Stimulated activated CD8-positive, alpha-beta memory T cell treated with anti-CD3 and anti-CD28 coated beads, Interleukin-12 subunit alpha, Interleukin-12 subunit beta, amount 100 ng/mL, for 4 hours (primary cell): Measurements from ENCODE around the gene LAMB1.
A peak's percentile ranks its signal among the peaks of the same experiment; 100 is the strongest.
"Not testable (repeated sequence)": the region's sequence is repeated elsewhere in the genome, so short reads cannot be mapped to it uniquely, and the experiment has no call there.

ENCODE experiments used
- DNase-seq: peaks from one replicate; pipeline ENCODE4 v3.0.0-alpha.2; 2020; ENCODE audit warnings: low read depth

The LAMB1 gene

GRCh38 chr7:107917763-107918651 lies 85.0 kb downstream of the LAMB1 start:
- DNase-seq: no peak

GRCh38 chr7:107915541-107915940 lies 87.4 kb downstream of the LAMB1 start:
- DNase-seq: no peak

- no peak for DNase-seq
Observed at GRCh38 chr7:107914831-107915230, 88.1 kb downstream of the LAMB1 start.

- no peak for DNase-seq
Observed at GRCh38 chr7:107913851-107914250, 89.1 kb downstream of the LAMB1 start.

- no peak for DNase-seq
Observed at GRCh38 chr7:107911981-107912380, 91.0 kb downstream of the LAMB1 start.

GRCh38 chr7:107909445-107909844 lies 93.5 kb downstream of the LAMB1 start:
- DNase-seq: no peak

- DNase-seq: no peak
Observed at GRCh38 chr7:107907790-107908189, 95.2 kb downstream of the LAMB1 start.

- no peak for DNase-seq
Observed at GRCh38 chr7:107902381-107902780, 100.6 kb downstream of the LAMB1 start.

- no peak for DNase-seq
Observed at GRCh38 chr7:107900496-107901015, 102.4 kb downstream of the LAMB1 start.

- no peak for DNase-seq
Observed at GRCh38 chr7:107898997-107899594, 103.9 kb downstream of the LAMB1 start.

GRCh38 chr7:107892367-107892741 lies 110.6 kb downstream of the LAMB1 start:
- DNase-seq: not testable (repeated sequence)

- no peak for DNase-seq
Observed at GRCh38 chr7:107891636-107892366, 111.2 kb downstream of the LAMB1 start.

GRCh38 chr7:107890962-107891635 lies 111.9 kb downstream of the LAMB1 start, which contains the start of gene DLD:
Gene DLD (plus strand): TSS chr7:107891183. CDS start chr7:107891251, 68 bp downstream.
- DNase-seq: peak; percentile 88

- DNase-seq: no peak
Observed at GRCh38 chr7:107890493-107890961, 112.4 kb downstream of the LAMB1 start.

GRCh38 chr7:107889992-107890391 lies 113.0 kb downstream of the LAMB1 start:
- DNase-seq: no peak

- DNase-seq: not testable (repeated sequence)
Observed at GRCh38 chr7:107887827-107888226, 115.1 kb downstream of the LAMB1 start.

- no peak for DNase-seq
Observed at GRCh38 chr7:107884066-107884818, 118.7 kb downstream of the LAMB1 start.

GRCh38 chr7:107882766-107883165 lies 120.2 kb downstream of the LAMB1 start:
- no peak for DNase-seq

GRCh38 chr7:107879400-107880035 lies 123.4 kb downstream of the LAMB1 start:
- DNase-seq: no peak

- no peak for DNase-seq
Observed at GRCh38 chr7:107878636-107879035, 124.3 kb downstream of the LAMB1 start.
